ENCODE data around the gene ILDR1. TPM values are rescaled to one million over a fixed set of nuclear protein-coding genes. Genes with fewer than 3 reads are reported as not detected.

The ILDR1 gene
- total RNA-seq, 2 experiments from 2014 or later, result not detected

GRCh38 chr3:122000936-122001605 is 21.0 kb downstream of the ILDR1 start:
- ATAC-seq, result no peak

GRCh38 chr3:121999931-122000330 is 22.1 kb downstream of the ILDR1 start:
- CTCF ChIA-PET, result no interaction called here
- DNase-seq (no peak), ATAC-seq (no peak)
- POLR2A ChIA-PET, result interaction anchor here (1.2 kb wide), 1 partner anchor 14 kb away, joined by 3 read pairs; no protein-coding TSS in a partner anchor
- Mint-ChIP-seq H3K9me3 (no peaks in the 10 kb centered on the region), H3K4me3 (no peak overlapping the region), H3K4me1 (ENCODE audit: low read depth) (peaks cover 32% of the 10 kb centered on the region), H3K27ac (no peak overlapping the region), H3K36me3 (ENCODE audit: low read depth) (no peaks in the 10 kb centered on the region), H3K27me3 (peaks cover 18% of the 10 kb centered on the region)
- no peak for TF ChIP-seq CTCF (IDR thresholded peaks at IDR 0.05)
- intact Hi-C loops (cut with micrococcal nuclease), result no loop called here

More at GRCh38 chr3:122000936-122001605, 21.0 kb downstream of the ILDR1 start:
- H3K9me3 Mint-ChIP-seq, result no peaks in the 10 kb centered on the region
- no peak overlapping the region for H3K27ac Mint-ChIP-seq
- H3K4me1 Mint-ChIP-seq (ENCODE audit: low read depth), result peaks cover 29% of the 10 kb centered on the region
- no peak overlapping the region for H3K4me3 Mint-ChIP-seq
- ChIA-PET CTCF (no interaction called here), POLR2A (interaction anchor here (1.2 kb wide), 1 partner anchor 13 kb away, joined by 3 read pairs; no protein-coding TSS in a partner anchor)
- peaks cover 21% of the 10 kb centered on the region for H3K27me3 Mint-ChIP-seq
- intact Hi-C loops (cut with micrococcal nuclease), result no loop called here
- DNase-seq, result no peak
- no peaks in the 10 kb centered on the region for H3K36me3 Mint-ChIP-seq (ENCODE audit: low read depth)
- no peak for TF ChIP-seq CTCF (IDR thresholded peaks at IDR 0.05)

- H3K27ac Mint-ChIP-seq, result no peak overlapping the region
- peaks cover 24% of the 10 kb centered on the region for H3K4me1 Mint-ChIP-seq (ENCODE audit: low read depth)
- DNase-seq (no peak), ATAC-seq (no peak)
- ChIA-PET CTCF (no interaction called here), POLR2A (interaction anchor here (0.6 kb wide), 1 partner anchor 125 kb away, joined by 3 read pairs; no protein-coding TSS in a partner anchor)
- no peak for TF ChIP-seq CTCF (IDR thresholded peaks at IDR 0.05)
- no peaks in the 10 kb centered on the region for H3K9me3 Mint-ChIP-seq
- H3K36me3 Mint-ChIP-seq (ENCODE audit: low read depth), result no peaks in the 10 kb centered on the region
- H3K4me3 Mint-ChIP-seq, result no peak overlapping the region
- peaks cover 18% of the 10 kb centered on the region for H3K27me3 Mint-ChIP-seq
- intact Hi-C loops (cut with micrococcal nuclease), result no loop called here
These were observed 23.2 kb downstream of the ILDR1 start for GRCh38 chr3:121998611-121999473.

GRCh38 chr3:121998030-121998580 is 23.9 kb downstream of the ILDR1 start:
- ChIA-PET CTCF (no interaction called here), POLR2A (interaction anchor here (0.6 to 0.8 kb wide), 2 partner anchors 125 to 250 kb away, joined by 3 read pairs; no protein-coding TSS in a partner anchor)
- TF ChIP-seq CTCF (IDR thresholded peaks at IDR 0.05), result no peak
- DNase-seq (no peak), ATAC-seq (no peak)
- Mint-ChIP-seq H3K27me3 (peaks cover 13% of the 10 kb centered on the region), H3K4me3 (no peak overlapping the region), H3K9me3 (no peaks in the 10 kb centered on the region), H3K4me1 (ENCODE audit: low read depth) (peaks cover 19% of the 10 kb centered on the region), H3K27ac (peak overlapping the region; percentile 4), H3K36me3 (ENCODE audit: low read depth) (no peaks in the 10 kb centered on the region)
- intact Hi-C loops (cut with micrococcal nuclease), result no loop called here

Data from activated CD8-positive, alpha-beta T cell treated with anti-CD3 and anti-CD28 coated beads for 36 hours (primary cell).